Measurements from ENCODE around the gene SNX14.
"Not testable (repeated sequence)": the region's sequence is repeated elsewhere in the genome, so short reads cannot be mapped to it uniquely, and the experiment has no call there.

The SNX14 gene

DNA sequence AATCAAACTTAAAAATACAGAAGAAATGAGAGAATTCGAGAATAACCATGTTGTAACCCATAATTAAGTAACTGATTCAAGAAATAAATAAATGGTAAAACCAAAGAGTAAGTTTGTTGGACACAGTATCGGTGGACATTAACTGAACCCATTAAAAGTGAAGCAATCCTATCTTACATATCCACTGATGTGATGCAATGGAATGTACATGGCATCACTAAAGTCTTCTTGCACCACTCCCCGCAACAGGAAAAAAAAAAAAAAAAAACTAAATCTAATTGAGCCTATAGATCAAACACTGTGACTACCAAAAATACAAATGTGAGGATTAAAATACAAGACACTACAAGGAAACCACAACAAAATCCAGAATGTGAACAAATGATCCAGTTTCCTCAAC lies 7.9 kb downstream of the SNX14 start:
- DNase-seq: no peak

DNA sequence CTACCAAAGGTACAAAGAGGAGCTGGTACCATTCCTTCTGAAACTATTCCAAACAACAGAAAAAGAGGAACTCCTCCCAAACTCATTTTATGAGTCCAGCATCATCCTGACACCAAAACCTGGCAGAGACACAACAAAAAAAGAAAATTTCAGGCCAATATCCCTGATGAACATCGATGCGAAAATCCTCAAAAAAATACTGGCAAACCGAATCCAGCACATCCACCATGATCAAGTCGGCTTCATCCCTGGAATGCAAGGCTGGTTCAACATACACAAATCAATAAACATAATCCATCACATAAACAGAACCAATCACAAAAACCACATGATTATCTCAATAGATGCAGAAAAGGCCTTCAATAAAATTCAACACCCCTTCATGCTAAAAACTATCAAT lies 10.8 kb downstream of the SNX14 start:
- DNase-seq: not testable (repeated sequence)

DNA sequence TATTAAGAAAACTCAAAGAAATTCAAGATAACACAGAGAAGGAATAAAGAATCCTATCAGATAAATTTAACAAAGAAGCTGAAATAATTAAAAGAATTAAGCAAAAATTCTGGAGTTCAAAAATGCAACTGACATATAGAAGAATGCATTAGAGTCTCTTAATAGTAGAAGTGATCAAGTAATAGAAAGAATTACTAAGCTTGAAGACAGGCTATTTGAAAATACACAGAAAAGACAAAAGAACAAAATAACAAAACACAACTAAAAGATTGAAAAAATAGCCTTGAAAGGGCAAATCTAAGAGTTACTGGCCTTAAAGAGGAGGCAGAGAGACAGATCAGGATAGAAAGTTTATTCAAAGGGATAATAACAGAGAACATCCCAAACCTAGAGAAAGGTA lies 12.1 kb downstream of the SNX14 start:
- DNase-seq: no peak

- no peak for DNase-seq
Measured at GRCh38 chr6:85580878-85581267, 12.8 kb downstream of the SNX14 start.

- DNase-seq: no peak
Measured at GRCh38 chr6:85580118-85580877, 13.4 kb downstream of the SNX14 start.

DNA sequence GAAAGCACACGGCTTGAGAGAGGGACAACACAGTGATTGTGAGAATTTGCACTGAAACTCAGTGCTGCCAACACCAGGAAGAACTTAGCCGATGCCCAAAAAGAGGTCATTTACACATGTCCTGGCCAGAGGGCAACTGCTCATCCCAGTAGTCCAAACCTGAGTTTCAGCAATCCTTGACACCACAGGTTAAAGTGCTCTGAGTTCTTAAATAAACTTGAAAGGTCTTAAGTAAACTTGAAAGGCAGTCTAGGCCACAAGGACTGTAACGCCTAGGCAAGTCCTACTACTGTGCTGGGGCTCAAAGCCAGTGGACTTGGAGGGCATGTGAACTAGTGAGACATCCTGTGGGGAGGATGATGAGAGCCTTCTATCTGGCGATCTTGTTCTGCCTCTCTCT lies 14.1 kb downstream of the SNX14 start:
- DNase-seq: no peak

DNA sequence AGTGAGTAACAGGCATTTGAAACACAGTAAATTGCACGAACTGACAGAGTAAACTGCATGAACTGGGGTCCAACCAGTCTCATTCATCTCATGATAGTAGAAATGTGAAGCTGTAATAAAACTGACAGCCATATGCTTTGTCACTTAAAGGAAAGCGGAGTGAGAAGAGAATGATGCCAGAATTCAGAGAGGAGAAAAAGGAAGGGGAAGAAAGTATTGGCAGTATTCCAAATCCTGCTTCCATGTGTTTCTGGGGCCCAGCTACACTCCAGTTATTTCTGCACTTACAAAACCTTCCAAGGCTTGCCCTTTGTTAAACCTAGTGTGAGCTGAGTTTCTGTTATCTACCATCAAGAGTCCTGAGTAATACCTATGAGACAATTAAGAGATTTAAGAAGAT lies 17.2 kb downstream of the SNX14 start:
- DNase-seq: no peak

GRCh38 chr6:85574932-85575598 lies 18.6 kb downstream of the SNX14 start:
- no peak for DNase-seq

DNA sequence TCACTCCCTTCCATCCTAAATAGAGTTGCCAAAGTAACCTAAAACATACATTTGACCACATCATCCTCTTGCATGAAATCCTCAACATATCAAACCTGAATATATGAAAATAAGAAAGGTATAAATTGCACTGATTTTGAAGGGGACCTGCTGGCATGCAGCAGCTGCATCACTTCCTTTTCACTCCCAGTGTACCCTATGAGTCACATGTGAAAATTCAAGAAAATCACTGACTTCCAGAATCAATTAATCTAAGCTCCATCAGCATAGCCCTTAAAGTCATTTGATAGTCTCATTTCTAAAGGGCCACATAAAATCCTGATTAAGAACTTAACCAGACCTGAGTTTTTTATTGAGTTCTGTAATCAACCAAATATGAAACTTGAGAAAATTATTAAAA lies 24.3 kb downstream of the SNX14 start:
- no peak for DNase-seq

DNA sequence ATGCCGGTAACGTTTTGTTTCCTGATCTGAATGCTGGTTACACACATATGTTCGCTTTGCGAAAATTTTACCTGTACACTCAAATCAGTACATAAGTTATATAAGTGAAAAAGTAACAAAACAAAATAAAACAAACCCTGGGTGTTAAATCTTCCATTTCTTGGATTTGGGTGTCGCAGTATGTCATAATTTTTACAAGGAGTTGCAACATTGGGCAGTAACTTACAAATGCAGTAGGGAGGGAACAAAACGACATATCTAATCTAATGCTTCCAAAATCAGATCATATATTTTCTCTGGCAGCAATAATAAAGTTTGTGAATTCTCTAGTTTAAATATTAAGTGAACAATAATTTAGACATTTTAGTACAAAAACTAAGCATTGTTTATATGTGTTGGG lies 25.2 kb downstream of the SNX14 start:
- no peak for DNase-seq

- no peak for DNase-seq
Measured at GRCh38 chr6:85565736-85566135, 27.9 kb downstream of the SNX14 start.

DNA sequence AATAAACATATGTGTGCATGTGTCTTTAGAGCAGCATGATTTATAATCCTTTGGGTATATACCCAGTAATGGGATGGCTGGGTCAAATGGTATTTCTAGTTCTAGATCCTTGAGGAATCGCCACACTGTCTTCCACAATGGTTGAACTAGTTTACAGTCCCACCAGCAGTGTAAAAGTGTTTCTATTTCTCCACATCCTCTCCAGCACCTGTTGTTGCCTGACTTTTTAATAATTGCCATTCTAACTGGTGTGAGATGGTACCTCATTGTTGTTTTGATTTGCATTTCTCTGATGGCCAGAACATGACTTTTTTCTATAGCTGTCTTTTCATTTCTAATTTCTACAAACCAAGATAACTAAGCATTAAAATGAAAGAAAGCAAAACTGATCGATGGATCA lies 29.4 kb downstream of the SNX14 start:
- not testable (repeated sequence) for DNase-seq

DNA sequence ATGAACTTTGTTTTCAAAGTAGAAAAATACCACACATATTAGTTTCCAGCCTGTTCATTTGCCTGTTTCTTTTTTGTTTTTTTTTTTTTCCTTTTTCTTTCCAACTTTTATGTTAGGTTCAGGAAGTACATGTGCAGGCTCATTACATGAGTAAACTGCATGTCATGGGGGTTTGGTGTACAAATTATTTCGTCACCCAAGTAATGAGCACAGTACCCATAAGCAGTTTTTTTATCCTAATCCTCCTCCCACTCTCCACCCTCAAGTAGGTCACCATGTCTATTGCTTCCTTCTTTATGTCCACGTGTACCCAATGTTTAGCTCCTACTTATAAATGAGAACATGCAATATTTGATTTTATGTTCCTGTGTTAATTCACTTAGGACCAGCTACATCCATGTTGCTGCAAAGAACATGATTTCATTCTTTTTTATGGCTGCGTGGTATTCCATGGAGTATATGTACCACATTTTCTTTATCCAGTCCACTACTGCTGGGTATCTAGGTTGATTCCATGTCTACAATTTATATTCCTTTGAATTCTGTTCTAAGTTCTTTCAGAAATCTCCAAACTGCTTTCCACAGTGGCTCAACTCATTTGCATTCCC lies 31.8 kb downstream of the SNX14 start:
- no peak for DNase-seq

DNA sequence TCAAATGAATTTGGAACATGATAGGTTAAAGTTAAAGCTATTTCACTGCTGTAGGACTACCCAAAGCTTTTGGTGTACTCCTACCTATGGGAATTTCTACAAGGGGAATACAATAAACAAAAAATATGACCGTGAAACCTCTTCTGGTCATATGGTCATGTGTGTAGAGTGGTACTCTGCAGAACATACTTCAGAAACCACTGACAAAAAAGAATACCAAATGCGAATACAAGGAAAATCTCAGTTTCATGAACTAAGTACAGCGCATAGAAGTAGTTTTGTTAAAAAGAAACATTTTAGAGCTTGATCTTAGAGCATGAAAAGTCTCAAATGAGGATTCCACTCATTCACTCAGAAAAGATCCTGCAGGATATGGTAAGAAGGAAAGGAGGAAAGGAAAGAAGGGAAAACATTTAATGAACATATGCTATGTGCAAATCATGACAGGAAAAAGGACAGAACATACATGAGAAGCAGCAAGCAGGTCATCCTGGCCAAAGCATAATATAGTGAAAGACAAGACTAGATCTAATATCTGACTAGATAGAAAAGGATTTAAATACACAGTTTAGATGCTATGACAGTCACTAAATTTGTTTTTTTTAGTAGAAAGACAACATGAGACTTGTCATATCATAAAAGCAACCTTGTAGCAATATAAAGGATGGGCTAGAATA lies 36.5 kb downstream of the SNX14 start:
- no peak for DNase-seq

DNA sequence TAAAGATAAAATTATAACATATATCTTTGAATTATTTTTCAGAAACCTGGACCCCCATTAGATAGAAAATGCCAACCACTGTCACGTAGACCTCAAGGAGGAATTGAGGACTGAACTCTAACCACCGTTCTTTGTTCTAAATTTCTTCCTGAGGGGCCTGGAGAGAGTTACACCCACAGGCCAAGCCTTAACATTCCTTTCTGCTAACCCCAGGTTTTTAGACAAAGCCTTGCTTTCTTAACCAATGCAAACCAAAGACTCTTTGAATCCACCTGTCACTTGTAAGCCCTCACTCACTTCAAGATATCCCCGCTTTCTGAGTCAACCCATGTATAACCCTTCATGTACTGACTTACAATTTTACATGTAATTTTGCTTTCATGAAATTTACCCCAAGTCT lies 41.0 kb downstream of the SNX14 start:
- DNase-seq: no peak

DNA sequence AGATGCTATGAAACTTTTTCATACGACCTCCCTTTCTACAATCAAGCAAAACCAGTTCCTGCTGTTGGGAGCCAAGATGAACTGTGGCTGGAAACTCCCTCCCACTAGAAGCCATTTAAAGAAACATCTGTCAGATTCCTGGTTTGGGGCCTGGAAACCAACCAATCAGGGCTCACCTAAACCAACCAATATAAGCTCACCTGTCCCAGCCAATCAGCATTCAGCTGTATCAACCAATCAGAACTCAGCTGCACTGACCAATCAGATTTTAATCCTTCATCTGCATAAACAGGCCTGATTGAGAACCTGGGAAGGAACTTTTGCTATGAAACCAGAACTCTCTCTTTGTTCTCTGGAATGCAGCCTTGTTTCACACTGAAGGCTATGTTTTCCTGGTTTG lies 42.4 kb downstream of the SNX14 start:
- peak in 1 of 58 donors; percentile 6 for DNase-seq

DNA sequence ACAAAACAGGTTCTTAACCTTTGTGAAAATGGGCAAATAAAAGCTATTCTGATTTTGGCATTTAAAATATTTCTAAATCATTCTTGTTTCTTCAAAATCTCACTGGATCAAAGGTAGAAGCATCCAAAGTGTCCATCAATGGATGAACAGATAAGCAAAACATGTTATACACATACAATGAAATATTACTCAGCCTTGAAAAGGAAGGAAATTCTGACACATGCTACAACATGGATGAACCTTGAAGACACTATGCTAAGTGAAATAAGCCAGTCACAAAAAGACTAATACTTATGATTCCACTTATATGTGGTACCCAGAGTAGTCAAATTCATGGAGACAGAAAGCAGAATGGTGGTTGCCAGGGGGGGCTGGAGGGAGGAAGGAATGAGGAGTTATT lies 45.9 kb downstream of the SNX14 start:
- DNase-seq: no peak

GRCh38 chr6:85544776-85545175 lies 48.9 kb downstream of the SNX14 start:
- no peak for DNase-seq

GRCh38 chr6:85537055-85537494 lies 56.6 kb downstream of the SNX14 start:
- DNase-seq: no peak

DNA sequence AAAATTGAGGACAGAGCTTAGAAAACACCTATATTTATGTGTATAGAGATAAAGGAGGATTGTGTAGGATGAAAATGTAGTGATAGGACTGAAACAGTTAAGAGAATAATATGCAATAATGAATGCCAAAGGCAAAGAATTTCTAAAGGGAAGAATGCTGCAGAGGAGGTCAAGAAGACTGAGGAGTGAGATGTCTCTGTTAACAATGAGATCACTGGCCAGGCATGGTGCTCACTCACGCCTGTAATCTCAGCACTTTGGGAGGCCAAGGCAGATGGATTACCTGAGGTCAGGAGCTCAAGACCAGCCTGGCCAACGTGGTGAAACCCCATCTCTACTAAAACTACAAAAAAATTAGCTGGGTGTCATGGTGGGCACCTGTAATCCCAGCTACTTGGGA lies 69.4 kb downstream of the SNX14 start:
- not testable (repeated sequence) for DNase-seq

DNA sequence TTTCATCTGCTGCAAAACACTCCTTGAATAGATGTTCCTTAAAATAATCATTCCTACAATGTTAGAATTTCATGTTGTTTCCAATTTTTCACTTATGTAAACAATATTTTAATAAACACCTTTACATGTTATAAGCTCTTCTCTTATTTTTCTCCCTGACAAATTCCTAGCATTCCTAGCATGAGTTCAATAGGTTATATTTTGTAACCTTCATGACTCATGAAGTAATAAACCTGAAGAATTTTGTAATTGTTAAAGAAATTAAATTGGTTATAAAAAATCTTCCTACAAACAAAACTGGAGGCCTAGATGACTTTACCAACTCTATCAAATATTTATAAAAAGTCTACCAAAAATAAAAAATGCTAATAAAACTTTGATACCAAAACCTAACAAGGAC lies 77.5 kb downstream of the SNX14 start:
- DNase-seq: no peak

- no peak for DNase-seq
Measured at GRCh38 chr6:85506441-85507093, 87.1 kb downstream of the SNX14 start.

Measured in anterior cingulate cortex (tissue), 58 donors.